Nucleus accumbens (tissue), 56 donors: Measurements from ENCODE around the gene C5orf52.
"Not testable (repeated sequence)": the region's sequence is repeated elsewhere in the genome, so short reads cannot be mapped to it uniquely, and the experiment has no call there.

ENCODE experiments used
- DNase-seq, 56 donors: peaks; one replicate each; lab custom pipeline; 2025; lab: John Stamatoyannopoulos, UW

The C5orf52 gene

DNA sequence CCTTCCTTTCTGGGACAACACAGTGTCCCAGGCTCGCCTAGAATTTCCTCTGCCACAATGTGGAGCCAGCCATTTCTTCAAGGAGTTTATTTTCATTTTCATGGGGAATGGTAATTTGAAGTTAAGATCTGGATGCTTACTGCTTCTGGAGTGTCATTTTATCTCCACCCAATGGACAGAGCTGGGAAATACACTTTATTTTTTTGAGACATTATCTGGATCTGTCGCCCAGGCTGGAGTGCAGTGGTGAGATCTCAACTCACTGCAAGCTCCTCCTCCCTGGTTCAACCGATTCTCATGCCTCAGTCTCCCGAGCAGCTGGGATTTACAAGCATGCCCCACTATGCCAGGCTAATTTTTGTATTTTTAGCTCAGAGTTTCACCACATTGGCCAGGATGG, 47.2 kb downstream of the C5orf52 start:
- DNase-seq, result peak in 29 of 56 donors; percentile 1 to 38 (median 19)

DNA sequence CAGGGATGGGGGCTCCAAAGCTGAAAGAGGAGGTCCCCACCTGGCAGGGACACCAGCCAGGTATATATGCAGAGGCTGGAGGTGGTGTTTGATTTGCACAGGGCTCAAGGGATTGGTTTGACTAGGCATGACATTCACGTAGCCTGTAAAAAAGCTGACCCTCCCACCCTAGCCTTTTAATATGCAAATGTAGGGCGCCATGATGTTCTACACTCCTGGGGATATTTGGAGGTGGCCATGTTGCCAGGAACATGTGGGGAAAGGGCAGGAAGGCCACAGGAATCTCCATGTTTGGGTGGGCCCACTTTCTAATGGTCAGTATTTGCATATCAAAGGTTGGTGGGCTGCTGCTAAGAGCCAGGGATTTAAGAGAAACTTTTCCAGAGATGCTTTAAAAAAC, 47.9 kb downstream of the C5orf52 start:
- no peak for DNase-seq

DNA sequence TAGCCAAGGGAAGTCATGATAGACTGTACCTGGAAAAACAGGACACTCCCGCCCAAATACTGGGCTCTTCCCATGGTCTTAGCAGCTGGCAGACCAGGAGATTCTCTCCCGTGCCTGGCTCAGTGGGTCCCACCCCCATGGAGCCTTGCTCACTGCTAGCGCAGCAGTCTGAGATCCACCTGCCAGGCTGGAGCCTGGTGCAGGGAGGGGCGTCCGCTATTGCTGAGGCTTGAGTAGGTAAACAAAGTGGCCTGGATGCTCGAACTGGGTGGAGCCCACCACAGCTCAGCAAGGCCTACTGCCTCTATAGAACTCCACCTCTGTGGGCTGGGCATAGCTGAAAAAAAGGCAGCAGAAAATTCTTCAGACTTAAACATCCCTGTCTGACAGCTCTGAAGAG, 49.8 kb downstream of the C5orf52 start:
- DNase-seq, result no peak

DNA sequence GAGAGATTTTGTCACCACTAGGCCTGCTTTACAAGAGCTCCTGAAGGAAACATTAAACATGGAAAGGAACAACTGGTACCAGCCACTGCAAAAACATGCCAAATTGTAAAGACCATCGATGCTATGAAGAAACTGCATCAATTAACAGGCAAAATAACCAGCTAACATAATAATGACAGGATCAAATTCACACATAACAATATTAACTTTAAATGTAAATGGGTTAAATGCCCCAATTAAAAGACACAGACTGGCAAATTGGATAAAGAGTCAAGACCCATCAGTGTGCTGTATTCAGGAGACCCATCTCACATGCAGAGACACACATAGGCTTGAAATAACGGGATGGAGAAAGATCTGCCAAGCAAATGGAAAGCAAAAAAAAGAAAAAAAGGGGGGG, 51.6 kb downstream of the C5orf52 start:
- not testable (repeated sequence) for DNase-seq

DNA sequence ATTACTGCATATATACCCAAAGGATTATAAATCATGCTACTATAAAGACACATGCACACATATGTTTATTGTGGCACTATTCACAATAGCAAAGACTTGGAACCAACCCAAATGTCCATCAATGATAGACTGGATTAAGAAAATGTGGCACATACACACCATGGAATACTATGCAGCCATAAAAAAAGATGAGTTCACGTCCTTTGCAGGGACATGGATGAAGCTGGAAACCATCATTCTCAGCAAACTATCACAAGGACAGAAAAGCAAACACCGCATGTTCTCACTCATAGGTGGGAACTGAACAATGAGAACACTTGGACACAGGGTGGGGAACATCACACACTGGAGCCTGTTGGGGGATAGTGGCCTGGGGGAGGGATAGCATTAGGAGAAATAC, 55.3 kb downstream of the C5orf52 start:
- DNase-seq, result not testable (repeated sequence)

DNA sequence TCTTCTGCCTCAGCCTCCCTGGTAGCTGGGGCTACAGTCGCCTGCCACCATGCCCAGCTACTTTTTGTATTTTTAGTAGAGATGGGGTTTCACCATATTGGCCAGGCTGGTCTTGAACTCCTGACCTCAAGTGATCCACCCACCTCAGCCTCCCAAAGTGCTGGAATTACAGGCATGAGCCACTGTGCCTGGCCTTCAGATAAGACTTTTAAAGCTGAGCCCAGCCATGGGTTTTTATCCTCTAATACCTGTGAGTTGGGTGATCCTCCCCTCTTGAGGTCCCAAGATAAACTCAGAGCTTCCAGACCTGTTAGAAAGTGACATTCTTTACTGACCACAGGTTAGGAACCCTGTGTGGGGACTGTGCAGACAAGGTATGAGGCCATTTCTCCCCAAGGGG, 56.5 kb downstream of the C5orf52 start:
- DNase-seq, result not testable (repeated sequence)
